Kidney (tissue), 22 donors: ENCODE measurements around the gene ZBTB8A. TPM values are rescaled to one million over a fixed set of nuclear protein-coding genes. Genes with fewer than 3 reads are reported as not detected.
A peak's percentile ranks its signal among the peaks of the same experiment; 100 is the strongest.

Experiments used
- DNase-seq, 5 donors: peaks; one replicate each; pipeline ENCODE4 v3.0.0-alpha.2; 2013 to 2020
- FAIRE-seq: peaks from 2 replicates; lab custom pipeline; 2012; peaks lifted over from hg19 to GRCh38; lab: Jason Lieb, UNC
- H3K27ac ChIP-seq, 2 donors: one replicate each; pipeline ENCODE4 v1.7.0; 2013; ENCODE audit warnings: low read depth in 2 of 2, low read length in 2 of 2, inconsistent platforms in 1 of 2
- H3K27me3 ChIP-seq: one replicate; pipeline ENCODE4 v1.7.1; 2013; ENCODE audit warnings: low read length, inconsistent platforms; ENCODE audit not compliant: control insufficient read depth, insufficient read depth
- H3K36me3 ChIP-seq, 3 donors: one replicate each; pipeline versions ENCODE4 v1.7.0 to v1.7.1; 2013; ENCODE audit warnings: low read length in 3 of 3, control low read depth in 1 of 3, inconsistent platforms in 1 of 3; ENCODE audit not compliant: insufficient read depth in 3 of 3, control insufficient read depth in 2 of 3
- H3K4me1 ChIP-seq, 3 donors: one replicate each; pipeline versions ENCODE4 v1.7.0 to v1.7.1; 2013; ENCODE audit warnings: low read length in 3 of 3, inconsistent platforms in 1 of 3, low read depth in 1 of 3; ENCODE audit not compliant: control insufficient read depth in 2 of 3, insufficient read depth in 2 of 3
- H3K4me3 ChIP-seq, 3 donors: one replicate each; pipeline versions ENCODE4 v1.7.0 to v1.8.1; 2013; ENCODE audit warnings: low read length in 3 of 3, control low read depth in 1 of 3, inconsistent platforms in 1 of 3
- H3K9ac ChIP-seq, 3 donors: one replicate each; pipeline versions ENCODE4 v1.7.0 to v1.7.1; 2013; ENCODE audit warnings: low read length in 3 of 3, control low read depth in 1 of 3, inconsistent platforms in 1 of 3
- H3K9me3 ChIP-seq, 3 donors: one replicate each; pipeline versions ENCODE4 v1.7.0 to v1.7.1; 2013; ENCODE audit warnings: low read length in 3 of 3, control low read depth in 1 of 3, inconsistent platforms in 1 of 3; ENCODE audit not compliant: control insufficient read depth in 2 of 3, insufficient read depth in 1 of 3
- intact Hi-C: fragments of 100-400 bp; cut with DNase I; formaldehyde crosslinking; loops from one replicate; pipeline ENCODE4 v1.11.1; 2022
- long read RNA-seq, 10 donors: library from polyadenylated mRNA in 1 of 10; unstranded in 1 of 10; transcript quantifications; one replicate each; pipeline ENCODE4 v2.0.0 and lab custom pipeline, GENCODE V29; 2021 to 2026
- polyA plus RNA-seq: library from polyadenylated mRNA; stranded (reverse); fragments of 350-450 nt; fragmentation: Illumina TruSeq; extraction: RNeasy Lipid Tissue Mini Kit (QIAGEN cat#74804); gene quantifications from one replicate; pipeline ENCODE4 v1.2.3, GENCODE V29; 2014; ENCODE audit warnings: low read depth, low replicate concordance; ENCODE audit not compliant: insufficient read depth
- total RNA-seq: library from RNA; stranded (reverse); fragmentation: NEBNext Ultra II Directional; extraction: Animal tissue kit (Norgen Biotek cat#: 25700); gene quantifications from one replicate; pipeline ENCODE4 v1.2.1, GENCODE V29; 2021
- TF ChIP-seq, protein P1 (sequence below): IDR thresholded peaks from 3 replicates; pipeline ENCODE4 v1.5.1; 2012; ENCODE audit warnings: mild to moderate bottlenecking, moderate library complexity, borderline replicate concordance; ENCODE audit not compliant: insufficient read depth; ENCODE audit errors: extremely low read depth
- donor health status: control.
- donor health status: control.
- donor health status: control.
- donor health status: control.
- donor health status: control.
- donor health status: DM: yes; HTN: yes; CAD: no.
- donor health status: Normal renal cell carcinoma (clear cell type).

Gene ZBTB8A
- total RNA-seq (10.4 TPM), polyA plus RNA-seq (1.8 TPM)
- long read RNA-seq, donor 1: 0 reads
- long read RNA-seq, donor 2, full-length matches to known transcripts: 2 of 2 reads
- long read RNA-seq, donor 2, partial matches to known transcripts: 0 of 2 reads
- long read RNA-seq, donor 2, other reads (novel, unspliced or antisense): 0 of 2 reads
- long read RNA-seq, donor 3, full-length matches to known transcripts: 3 of 3 reads
- long read RNA-seq, donor 3, partial matches to known transcripts: 0 of 3 reads
- long read RNA-seq, donor 3, other reads (novel, unspliced or antisense): 0 of 3 reads
- long read RNA-seq, donor 4, full-length matches to known transcripts: 2 of 2 reads
- long read RNA-seq, donor 4, partial matches to known transcripts: 0 of 2 reads
- long read RNA-seq, donor 4, other reads (novel, unspliced or antisense): 0 of 2 reads
- long read RNA-seq, donor 5: 0 reads
- long read RNA-seq, donor 6, partial matches to known transcripts: 7 of 36 reads
- long read RNA-seq, donor 6, other reads (novel, unspliced or antisense): 28 of 36 reads
- long read RNA-seq, donor 7, partial matches to known transcripts: 0 of 6 reads
- long read RNA-seq, donor 7, other reads (novel, unspliced or antisense): 4 of 6 reads
- long read RNA-seq, donor 8, full-length matches to known transcripts: 3 of 3 reads
- long read RNA-seq, donor 8, partial matches to known transcripts: 0 of 3 reads
- long read RNA-seq, donor 8, other reads (novel, unspliced or antisense): 0 of 3 reads
- long read RNA-seq, donor 9, full-length matches to known transcripts: 1 of 1 reads
- long read RNA-seq, donor 9, partial matches to known transcripts: 0 of 1 reads
- long read RNA-seq, donor 9, other reads (novel, unspliced or antisense): 0 of 1 reads
- long read RNA-seq, donor 10: 0 reads

DNA sequence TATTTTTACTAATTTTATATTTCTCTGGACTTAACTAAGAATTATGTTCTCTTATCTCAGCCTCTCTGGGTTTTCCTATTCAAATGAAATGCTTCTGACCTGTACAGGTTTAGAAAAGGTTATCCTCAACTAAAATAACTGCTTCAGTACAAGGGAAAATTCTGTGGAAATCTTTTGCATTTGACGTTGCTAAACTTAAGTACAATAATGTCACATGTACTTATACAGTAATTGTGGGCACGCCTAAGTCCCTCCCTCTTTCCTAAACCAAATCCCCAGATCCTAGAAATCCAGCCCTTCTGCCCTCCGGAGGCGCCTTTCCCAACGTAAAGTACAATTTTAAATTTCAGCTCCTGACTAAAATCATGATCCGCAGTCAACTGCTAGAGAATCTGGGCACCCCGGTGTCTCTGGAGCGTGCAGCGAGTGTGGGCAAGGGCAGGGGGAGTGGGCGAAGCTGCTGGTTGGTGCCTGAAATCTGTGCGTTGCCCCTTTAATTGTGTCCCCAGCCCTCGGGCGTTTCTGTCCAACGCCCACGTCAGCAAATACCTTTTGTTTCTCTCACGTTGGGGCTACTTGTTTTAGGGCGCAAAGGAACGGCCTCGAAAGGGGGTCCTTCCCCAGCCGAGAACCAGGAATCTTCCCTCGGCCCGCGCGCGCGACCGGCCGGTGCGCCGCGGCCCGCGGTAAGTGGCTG, at the start of gene ZBTB8A:
TSS of gene ZBTB8A (plus strand) at position 541 of the 697 bp plus-strand sequence. CDS start 53,505 bp downstream, outside the sequence.
- FAIRE-seq (no peak), DNase-seq (peak; percentile 73 to 90 (median 83))
- H3K27me3 ChIP-seq: no peaks in the 10 kb centered on the region
- H3K9ac ChIP-seq: peak within 1 kb of the TSS; percentile 32 to 73 (median 65)
- H3K36me3 ChIP-seq: no peaks in the 10 kb centered on the region
- no peaks in the 10 kb centered on the region for H3K9me3 ChIP-seq
- intact Hi-C loops: no loop called here
- peak within 1 kb of the TSS in 1 of 2 donors; percentile 63 for H3K27ac ChIP-seq
- H3K4me3 ChIP-seq: peak within 1 kb of the TSS; percentile 78 to 83 (median 83)
- TF ChIP-seq, protein P1, sequence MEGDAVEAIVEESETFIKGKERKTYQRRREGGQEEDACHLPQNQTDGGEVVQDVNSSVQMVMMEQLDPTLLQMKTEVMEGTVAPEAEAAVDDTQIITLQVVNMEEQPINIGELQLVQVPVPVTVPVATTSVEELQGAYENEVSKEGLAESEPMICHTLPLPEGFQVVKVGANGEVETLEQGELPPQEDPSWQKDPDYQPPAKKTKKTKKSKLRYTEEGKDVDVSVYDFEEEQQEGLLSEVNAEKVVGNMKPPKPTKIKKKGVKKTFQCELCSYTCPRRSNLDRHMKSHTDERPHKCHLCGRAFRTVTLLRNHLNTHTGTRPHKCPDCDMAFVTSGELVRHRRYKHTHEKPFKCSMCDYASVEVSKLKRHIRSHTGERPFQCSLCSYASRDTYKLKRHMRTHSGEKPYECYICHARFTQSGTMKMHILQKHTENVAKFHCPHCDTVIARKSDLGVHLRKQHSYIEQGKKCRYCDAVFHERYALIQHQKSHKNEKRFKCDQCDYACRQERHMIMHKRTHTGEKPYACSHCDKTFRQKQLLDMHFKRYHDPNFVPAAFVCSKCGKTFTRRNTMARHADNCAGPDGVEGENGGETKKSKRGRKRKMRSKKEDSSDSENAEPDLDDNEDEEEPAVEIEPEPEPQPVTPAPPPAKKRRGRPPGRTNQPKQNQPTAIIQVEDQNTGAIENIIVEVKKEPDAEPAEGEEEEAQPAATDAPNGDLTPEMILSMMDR: no peak
- H3K4me1 ChIP-seq: no peaks in the 10 kb centered on the region

DNA sequence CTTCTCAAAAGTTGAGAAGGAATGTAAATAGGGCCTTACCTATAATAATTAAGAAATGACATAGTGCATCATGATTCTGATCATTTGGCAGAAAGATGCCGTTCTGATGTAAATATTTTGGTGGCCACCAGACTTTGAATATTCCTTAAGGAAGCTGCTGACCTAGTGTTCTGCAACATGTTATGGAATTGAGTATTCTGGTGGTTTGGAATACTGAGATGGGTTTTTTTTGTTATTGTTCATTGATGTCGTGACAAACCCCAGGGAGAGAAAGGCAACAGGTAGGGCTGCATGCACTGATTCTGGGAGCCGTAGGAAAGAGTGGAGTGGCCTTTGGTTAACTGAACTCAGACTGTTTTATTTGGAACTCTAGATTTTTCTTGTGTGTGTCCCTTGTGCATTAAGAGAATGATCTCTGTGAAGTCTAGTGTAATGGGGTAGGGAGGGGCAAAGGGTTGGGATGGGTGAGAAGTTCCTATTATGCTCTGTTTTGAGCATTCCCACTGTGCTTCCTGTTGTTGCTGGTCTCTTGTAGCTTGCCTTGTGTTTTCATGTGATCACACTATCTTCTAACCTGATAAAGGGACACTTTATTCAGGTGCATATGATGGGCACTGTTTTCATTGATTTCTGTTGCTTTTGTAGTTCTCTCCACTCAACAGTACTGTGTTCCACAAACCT, 49.3 kb upstream of the ZBTB8A start:
- no peaks in the 10 kb centered on the region for H3K36me3 ChIP-seq
- no peak overlapping the region for H3K27ac ChIP-seq
- intact Hi-C loops: no loop called here
- H3K4me3 ChIP-seq: no peak overlapping the region
- no peaks in the 10 kb centered on the region for H3K4me1 ChIP-seq
- FAIRE-seq (no peak), DNase-seq (no peak)
- H3K9me3 ChIP-seq: no peaks in the 10 kb centered on the region
- H3K27me3 ChIP-seq: no peaks in the 10 kb centered on the region
- TF ChIP-seq, protein P1: no peak
- H3K9ac ChIP-seq: no peak overlapping the region

DNA sequence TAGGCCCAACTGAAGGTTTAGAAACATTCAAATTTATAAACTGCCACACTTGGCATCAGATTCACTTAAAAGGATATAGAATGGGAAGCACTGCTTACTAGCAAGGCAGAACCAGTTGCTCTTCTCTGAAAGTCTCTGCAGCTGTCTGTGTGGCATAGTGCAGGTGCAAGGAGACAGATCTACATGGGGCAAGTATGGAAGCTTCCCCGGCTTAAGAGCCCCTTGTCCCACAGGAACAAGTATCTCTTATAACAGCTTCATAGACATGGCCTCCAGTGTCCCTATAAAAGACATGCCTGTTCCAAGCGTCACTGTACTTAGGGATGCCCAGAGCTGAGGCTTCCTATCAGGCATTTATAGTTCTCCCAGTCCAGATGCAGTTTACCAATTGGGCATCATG, 47.8 kb upstream of the ZBTB8A start:
- TF ChIP-seq, protein P1: no peak
- Histone ChIP-seq H3K27me3 (no peaks in the 10 kb centered on the region), H3K9ac (no peak overlapping the region), H3K9me3 (no peaks in the 10 kb centered on the region), H3K4me1 (no peaks in the 10 kb centered on the region), H3K4me3 (no peak overlapping the region), H3K36me3 (no peaks in the 10 kb centered on the region), H3K27ac (no peak overlapping the region)
- FAIRE-seq: no peak
- intact Hi-C loops: no loop called here
- no peak for DNase-seq
